Mesendoderm (in vitro differentiated cells): ENCODE results near the gene BABAM2.

Experiments
- DNase-seq: peaks from one replicate; pipeline ENCODE4 v3.0.0; 2013
- H2AK5ac ChIP-seq: 2 replicates; pipeline ENCODE4 v1.6.1; 2013; ENCODE audit warnings: low read length, inconsistent platforms
- H2BK120ac ChIP-seq: 2 replicates; pipeline ENCODE4 v1.6.1; 2013; ENCODE audit warnings: low read depth, mild to moderate bottlenecking, low read length, moderate library complexity, mixed read lengths
- H2BK15ac ChIP-seq: replicated peaks from 2 replicates; pipeline ENCODE4 v1.6.1; 2013; ENCODE audit warnings: low read depth, mild to moderate bottlenecking, moderate library complexity
- H2BK5ac ChIP-seq: 2 replicates; pipeline ENCODE4 v1.6.1; 2013; ENCODE audit warnings: low read length, inconsistent platforms
- H3K18ac ChIP-seq: 2 replicates; pipeline ENCODE4 v1.6.1; 2013; ENCODE audit warnings: mild to moderate bottlenecking, low read length, mixed read lengths
- H3K23ac ChIP-seq: one replicate; pipeline ENCODE4 v1.6.1; 2013; ENCODE audit warnings: low read length
- H3K27ac ChIP-seq: 2 replicates; pipeline ENCODE4 v1.5.1; 2013; ENCODE audit warnings: low read depth, mild to moderate bottlenecking, inconsistent platforms, low read length, moderate library complexity
- H3K27me3 ChIP-seq: 2 replicates; pipeline ENCODE4 v1.6.1; 2013; ENCODE audit warnings: low read length, control low read depth, mild to moderate bottlenecking, inconsistent platforms; ENCODE audit not compliant: insufficient read depth, poor library complexity
- H3K36me3 ChIP-seq: 2 replicates; pipeline ENCODE4 v1.6.1; 2013; ENCODE audit warnings: low read length, inconsistent platforms; ENCODE audit not compliant: control insufficient read depth, insufficient read depth
- H3K4ac ChIP-seq: one replicate; pipeline ENCODE4 v1.6.1; 2013; ENCODE audit warnings: low read depth, mild to moderate bottlenecking, low read length, moderate library complexity
- H3K4me1 ChIP-seq: 2 replicates; pipeline ENCODE4 v1.6.1; 2013; ENCODE audit warnings: low read depth, low read length, inconsistent platforms; ENCODE audit not compliant: control insufficient read depth
- H3K4me2 ChIP-seq: 2 replicates; pipeline ENCODE4 v1.6.1; 2013; ENCODE audit warnings: low read length
- H3K4me3 ChIP-seq: 2 replicates; pipeline ENCODE4 v1.5.1; 2013; ENCODE audit warnings: mild to moderate bottlenecking, low read length
- H3K56ac ChIP-seq: one replicate; pipeline ENCODE4 v1.6.1; 2013; ENCODE audit warnings: low read length
- H3K79me1 ChIP-seq: 2 replicates; pipeline ENCODE4 v1.6.1; 2013; ENCODE audit warnings: low read length, inconsistent platforms
- H3K79me2 ChIP-seq: 2 replicates; pipeline ENCODE4 v1.6.1; 2013; ENCODE audit warnings: mild to moderate bottlenecking, low read length; ENCODE audit not compliant: control insufficient read depth, insufficient read depth
- H3K9ac ChIP-seq: 2 replicates; pipeline ENCODE4 v1.6.1; 2013; ENCODE audit warnings: low read length, inconsistent platforms
- H4K5ac ChIP-seq: one replicate; pipeline ENCODE4 v1.6.1; 2013; ENCODE audit warnings: low read length
- H4K8ac ChIP-seq: one replicate; pipeline ENCODE4 v1.6.1; 2013; ENCODE audit warnings: low read depth, mild to moderate bottlenecking, control low read depth, low read length, moderate library complexity
- WGBS: extraction: QIAGEN DNeasy Blood & Tissue Kit; methylation state at CpG from one replicate; pipeline ENCODE4 v1.1.7; 2013; ENCODE audit warnings: low lambda C conversion rate, missing lambda C conversion rate; ENCODE audit not compliant: insufficient coverage; ENCODE audit errors: extremely low coverage; 5-methylcytosine and 5-hydroxymethylcytosine counted together

Gene BABAM2

GRCh38 chr2:27954771-27955383 is 64.3 kb downstream of the BABAM2 start:
- H3K56ac ChIP-seq, result no peak overlapping the region
- H4K5ac ChIP-seq, result no peak overlapping the region
- no peaks in the 10 kb centered on the region for H3K4me1 ChIP-seq
- no peaks in the 10 kb centered on the region for H3K79me2 ChIP-seq
- no peak overlapping the region for H3K4me3 ChIP-seq
- no peak overlapping the region for H2BK15ac ChIP-seq
- no peaks in the 10 kb centered on the region for H3K79me1 ChIP-seq
- H3K4me2 ChIP-seq, result no peak overlapping the region
- H3K4ac ChIP-seq, result no peak overlapping the region
- H3K23ac ChIP-seq, result no peak overlapping the region
- no CpG with 5 or more reads among the region's 2 CpGs for WGBS
- H2BK5ac ChIP-seq, result no peak overlapping the region
- no peak overlapping the region for H3K27ac ChIP-seq
- no peak overlapping the region for H2AK5ac ChIP-seq
- no peak for DNase-seq
- H4K8ac ChIP-seq, result no peak overlapping the region
- no peak overlapping the region for H2BK120ac ChIP-seq
- no peak overlapping the region for H3K18ac ChIP-seq
- H3K36me3 ChIP-seq, result no peaks in the 10 kb centered on the region
- no peak overlapping the region for H3K9ac ChIP-seq
- no peaks in the 10 kb centered on the region for H3K27me3 ChIP-seq

GRCh38 chr2:27955384-27956161 is 65.0 kb downstream of the BABAM2 start:
- no peak overlapping the region for H4K8ac ChIP-seq
- H2AK5ac ChIP-seq, result no peak overlapping the region
- no peaks in the 10 kb centered on the region for H3K36me3 ChIP-seq
- no peak for DNase-seq
- no peak overlapping the region for H3K4me3 ChIP-seq
- H3K27me3 ChIP-seq, result no peaks in the 10 kb centered on the region
- no peak overlapping the region for H3K27ac ChIP-seq
- H3K4me2 ChIP-seq, result no peak overlapping the region
- no peak overlapping the region for H3K56ac ChIP-seq
- no peak overlapping the region for H2BK120ac ChIP-seq
- no peak overlapping the region for H3K18ac ChIP-seq
- H2BK5ac ChIP-seq, result no peak overlapping the region
- H3K9ac ChIP-seq, result no peak overlapping the region
- H3K79me1 ChIP-seq, result no peaks in the 10 kb centered on the region
- no peak overlapping the region for H2BK15ac ChIP-seq
- H4K5ac ChIP-seq, result no peak overlapping the region
- no peak overlapping the region for H3K4ac ChIP-seq
- H3K79me2 ChIP-seq, result no peaks in the 10 kb centered on the region
- H3K4me1 ChIP-seq, result no peaks in the 10 kb centered on the region
- no CpG with 5 or more reads among the region's 5 CpGs for WGBS
- H3K23ac ChIP-seq, result no peak overlapping the region

- no CpG with 5 or more reads among the region's 2 CpGs for WGBS
Measured at GRCh38 chr2:27956888-27957287, 66.4 kb downstream of the BABAM2 start.

GRCh38 chr2:27958711-27959378 is 68.3 kb downstream of the BABAM2 start:
- no peak overlapping the region for H3K4me3 ChIP-seq
- no peak overlapping the region for H2AK5ac ChIP-seq
- H2BK15ac ChIP-seq, result no peak overlapping the region
- no CpG with 5 or more reads among the region's 2 CpGs for WGBS
- no peak overlapping the region for H3K18ac ChIP-seq
- H3K79me1 ChIP-seq, result no peaks in the 10 kb centered on the region
- no peak overlapping the region for H3K4me2 ChIP-seq
- no peak overlapping the region for H3K23ac ChIP-seq
- H4K8ac ChIP-seq, result no peak overlapping the region
- H2BK5ac ChIP-seq, result no peak overlapping the region
- H2BK120ac ChIP-seq, result no peak overlapping the region
- H4K5ac ChIP-seq, result no peak overlapping the region
- H3K4me1 ChIP-seq, result no peaks in the 10 kb centered on the region
- no peaks in the 10 kb centered on the region for H3K79me2 ChIP-seq
- no peak overlapping the region for H3K56ac ChIP-seq
- no peaks in the 10 kb centered on the region for H3K27me3 ChIP-seq
- H3K4ac ChIP-seq, result no peak overlapping the region
- no peak for DNase-seq
- H3K27ac ChIP-seq, result no peak overlapping the region
- H3K36me3 ChIP-seq, result no peaks in the 10 kb centered on the region
- H3K9ac ChIP-seq, result no peak overlapping the region

More at GRCh38 chr2:27956888-27957287, 66.4 kb downstream of the BABAM2 start:
- Histone ChIP-seq H3K4ac (no peak overlapping the region), H2BK5ac (no peak overlapping the region), H4K8ac (no peak overlapping the region), H2BK15ac (no peak overlapping the region), H3K79me1 (no peaks in the 10 kb centered on the region), H3K36me3 (no peaks in the 10 kb centered on the region), H3K79me2 (no peaks in the 10 kb centered on the region), H3K4me3 (no peak overlapping the region), H3K27me3 (no peaks in the 10 kb centered on the region), H3K27ac (no peak overlapping the region), H3K9ac (no peak overlapping the region), H3K18ac (no peak overlapping the region), H2BK120ac (no peak overlapping the region), H2AK5ac (no peak overlapping the region), H3K4me1 (no peaks in the 10 kb centered on the region), H3K23ac (no peak overlapping the region), H3K4me2 (no peak overlapping the region), H4K5ac (no peak overlapping the region), H3K56ac (no peak overlapping the region)
- no peak for DNase-seq

GRCh38 chr2:27959496-27959895 is 69.0 kb downstream of the BABAM2 start:
- Histone ChIP-seq H2BK15ac (no peak overlapping the region), H3K56ac (no peak overlapping the region), H3K18ac (no peak overlapping the region), H3K9ac (no peak overlapping the region), H3K4ac (no peak overlapping the region), H3K36me3 (no peaks in the 10 kb centered on the region), H4K8ac (no peak overlapping the region), H3K79me2 (no peaks in the 10 kb centered on the region), H3K23ac (no peak overlapping the region), H3K79me1 (no peaks in the 10 kb centered on the region), H3K4me1 (no peaks in the 10 kb centered on the region), H2BK5ac (no peak overlapping the region), H3K4me2 (no peak overlapping the region), H4K5ac (no peak overlapping the region), H3K27ac (no peak overlapping the region), H2AK5ac (no peak overlapping the region), H3K4me3 (no peak overlapping the region), H3K27me3 (no peaks in the 10 kb centered on the region), H2BK120ac (no peak overlapping the region)
- no CpG with 5 or more reads among the region's 4 CpGs for WGBS
- no peak for DNase-seq
